Measurements from ENCODE around the gene SEC22C. TPM values are rescaled to one million over a fixed set of nuclear protein-coding genes. Genes with fewer than 3 reads are reported as not detected.

The SEC22C gene, protein sequence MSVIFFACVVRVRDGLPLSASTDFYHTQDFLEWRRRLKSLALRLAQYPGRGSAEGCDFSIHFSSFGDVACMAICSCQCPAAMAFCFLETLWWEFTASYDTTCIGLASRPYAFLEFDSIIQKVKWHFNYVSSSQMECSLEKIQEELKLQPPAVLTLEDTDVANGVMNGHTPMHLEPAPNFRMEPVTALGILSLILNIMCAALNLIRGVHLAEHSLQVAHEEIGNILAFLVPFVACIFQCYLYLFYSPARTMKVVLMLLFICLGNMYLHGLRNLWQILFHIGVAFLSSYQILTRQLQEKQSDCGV
- total RNA-seq, result 37.5 and 38.3 TPM in 2 replicates

DNA sequence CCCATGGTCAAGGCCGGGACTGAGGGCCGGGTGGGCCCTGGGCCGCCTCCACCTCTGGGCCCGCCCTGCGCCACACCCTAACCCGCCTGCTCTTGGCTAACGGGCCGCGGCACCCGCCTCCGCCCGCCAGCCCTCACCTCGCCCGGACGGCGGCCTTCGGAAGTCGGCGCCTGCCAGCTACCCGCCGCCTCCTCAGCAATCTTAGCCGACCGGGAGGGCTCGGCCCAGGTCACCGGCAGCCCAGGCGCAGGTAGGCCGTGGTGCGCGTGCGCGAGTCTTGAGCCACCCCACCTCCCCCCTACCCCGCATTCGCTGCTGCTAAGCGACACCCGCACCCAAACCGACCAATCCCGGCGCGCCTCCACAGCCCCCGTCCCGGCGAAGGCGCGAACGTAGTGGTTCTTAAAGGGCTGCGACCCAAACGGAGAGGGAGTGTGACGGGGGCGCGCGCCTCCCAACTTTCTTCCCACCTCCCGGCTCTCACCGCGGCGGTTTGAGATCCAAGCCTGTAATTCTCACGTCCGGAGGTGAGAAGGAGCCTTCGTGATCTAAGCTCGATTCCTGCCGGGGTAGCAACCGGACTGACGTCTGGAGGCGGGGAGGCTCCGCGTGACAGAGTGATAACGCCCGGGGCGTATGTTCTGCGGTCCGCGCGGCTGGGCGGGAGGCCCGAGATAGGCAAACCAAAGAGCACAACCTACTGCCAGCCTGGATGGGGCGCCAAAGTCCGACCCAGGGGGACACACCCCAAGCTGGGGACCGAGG is at the start of gene SEC22C:
SEC22C (minus strand) TSS at position 259 of the 765 bp plus-strand sequence. CDS start 12,921 bp downstream, outside the sequence.
- no peaks in the 10 kb centered on the region for H3K9me3 Mint-ChIP-seq
- H3K36me3 Mint-ChIP-seq (ENCODE audit: low read depth), result peaks cover 22% of the 10 kb centered on the region
- H3K4me3 Mint-ChIP-seq, result peak within 1 kb of the TSS; percentile 90
- intact Hi-C loops (cut with micrococcal nuclease), result loop anchor here (1.0 to 5.0 kb wide), 10 partner anchors 8 to 705 kb away; partner anchors contain the start of genes CCDC13, HIGD1A, NKTR and SNRK
- DNase-seq (ENCODE audit: low spot score), result peak; percentile 93
- H3K4me1 Mint-ChIP-seq (ENCODE audit: low read depth), result peaks cover 61% of the 10 kb centered on the region
- H3K27me3 Mint-ChIP-seq (ENCODE audit: insufficient read depth), result peaks cover 1% of the 10 kb centered on the region
- H3K27ac Mint-ChIP-seq, result peak within 1 kb of the TSS; percentile 93

DNA sequence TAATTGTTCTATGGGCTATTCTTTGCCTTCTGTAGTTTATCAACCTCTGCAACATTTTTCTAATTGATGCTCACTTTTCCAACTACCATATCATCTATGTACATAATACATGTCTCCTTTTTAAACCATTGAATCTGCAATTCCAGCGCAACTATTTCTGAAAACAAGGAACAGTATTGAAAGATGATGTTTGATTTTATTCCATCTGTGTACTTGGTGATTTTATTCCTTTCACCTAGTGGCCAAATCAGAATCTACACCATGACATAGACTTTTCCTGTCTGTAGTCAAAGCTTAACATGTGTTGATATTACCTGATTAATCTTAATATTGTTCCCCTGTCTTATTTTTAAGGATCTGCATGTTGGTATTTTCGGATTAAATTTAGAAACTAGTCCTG is 31.7 kb upstream of the SEC22C start:
- H3K4me3 Mint-ChIP-seq, result no peak overlapping the region
- peaks cover 46% of the 10 kb centered on the region for H3K4me1 Mint-ChIP-seq (ENCODE audit: low read depth)
- no peaks in the 10 kb centered on the region for H3K9me3 Mint-ChIP-seq
- peaks cover 11% of the 10 kb centered on the region for H3K36me3 Mint-ChIP-seq (ENCODE audit: low read depth)
- DNase-seq (ENCODE audit: low spot score), result no peak
- H3K27ac Mint-ChIP-seq, result no peak overlapping the region
- no peaks in the 10 kb centered on the region for H3K27me3 Mint-ChIP-seq (ENCODE audit: insufficient read depth)
- intact Hi-C loops (cut with micrococcal nuclease), result no loop called here

DNA sequence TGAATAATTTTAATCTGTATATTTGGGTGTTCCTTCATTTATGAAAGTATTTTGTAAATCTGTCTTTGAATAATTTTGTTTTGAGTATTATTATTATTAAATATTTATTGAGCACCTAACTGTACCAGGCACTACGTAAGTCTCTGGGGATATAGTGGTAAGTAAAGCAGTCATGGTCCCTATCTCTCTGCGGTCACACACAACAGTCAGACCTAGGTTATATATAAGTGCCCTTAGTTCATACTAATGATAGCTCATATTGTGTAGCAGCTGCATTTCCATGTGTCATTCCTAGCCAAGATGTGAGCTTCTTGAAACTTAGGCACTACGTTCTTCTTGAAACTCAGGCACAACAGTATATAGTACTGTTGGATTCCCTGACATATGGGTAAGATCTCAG is 31.2 kb upstream of the SEC22C start:
- Mint-ChIP-seq H3K36me3 (ENCODE audit: low read depth) (peaks cover 11% of the 10 kb centered on the region), H3K4me1 (ENCODE audit: low read depth) (peaks cover 46% of the 10 kb centered on the region), H3K4me3 (no peak overlapping the region), H3K27ac (no peak overlapping the region), H3K27me3 (ENCODE audit: insufficient read depth) (no peaks in the 10 kb centered on the region), H3K9me3 (no peaks in the 10 kb centered on the region)
- intact Hi-C loops (cut with micrococcal nuclease), result no loop called here
- DNase-seq (ENCODE audit: low spot score), result no peak

DNA sequence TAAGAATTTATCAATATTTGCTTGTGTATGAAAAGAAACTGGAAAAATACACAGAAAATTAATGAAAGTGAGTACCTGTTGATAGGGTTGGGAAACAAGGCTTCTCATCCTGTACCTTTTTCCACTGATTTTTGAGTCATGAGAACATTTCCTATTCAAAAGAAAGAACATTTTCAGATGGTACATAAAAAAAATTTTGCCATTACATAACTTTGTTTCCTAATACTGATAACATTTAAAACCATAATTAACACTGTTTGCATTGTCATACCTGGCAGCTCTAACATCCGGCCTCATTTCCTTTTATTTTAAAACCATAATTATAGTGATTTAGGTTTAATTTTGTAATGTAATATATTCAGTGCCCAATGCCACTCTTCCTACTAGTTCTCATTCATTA is 30.4 kb upstream of the SEC22C start:
- DNase-seq (ENCODE audit: low spot score), result no peak
- Mint-ChIP-seq H3K4me1 (ENCODE audit: low read depth) (peaks cover 52% of the 10 kb centered on the region), H3K27ac (no peak overlapping the region), H3K27me3 (ENCODE audit: insufficient read depth) (no peaks in the 10 kb centered on the region), H3K9me3 (no peaks in the 10 kb centered on the region), H3K4me3 (no peak overlapping the region), H3K36me3 (ENCODE audit: low read depth) (peaks cover 16% of the 10 kb centered on the region)
- intact Hi-C loops (cut with micrococcal nuclease), result no loop called here

DNA sequence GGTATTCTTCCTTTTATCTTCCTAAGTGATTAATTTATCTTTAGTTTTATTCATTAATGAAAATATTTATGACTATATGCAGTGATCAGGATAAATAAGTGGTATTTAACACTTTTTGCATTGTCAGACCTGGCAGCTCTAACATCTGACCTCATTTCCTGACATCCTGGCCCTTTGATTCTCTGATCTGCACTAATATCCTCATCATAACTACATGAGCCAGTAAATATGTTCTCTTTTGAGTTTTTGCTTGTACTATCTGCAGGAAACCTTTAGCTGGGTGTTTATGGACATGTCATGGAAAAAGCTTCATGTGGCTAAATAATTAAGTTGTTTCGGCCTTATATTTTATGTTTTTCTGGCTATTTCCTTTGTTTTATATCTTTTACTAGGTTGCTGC is 29.2 kb upstream of the SEC22C start:
- Mint-ChIP-seq H3K27me3 (ENCODE audit: insufficient read depth) (no peaks in the 10 kb centered on the region), H3K4me1 (ENCODE audit: low read depth) (peaks cover 54% of the 10 kb centered on the region), H3K36me3 (ENCODE audit: low read depth) (peaks cover 18% of the 10 kb centered on the region), H3K4me3 (no peak overlapping the region), H3K27ac (no peak overlapping the region), H3K9me3 (no peaks in the 10 kb centered on the region)
- no peak for DNase-seq (ENCODE audit: low spot score)
- intact Hi-C loops (cut with micrococcal nuclease), result no loop called here

DNA sequence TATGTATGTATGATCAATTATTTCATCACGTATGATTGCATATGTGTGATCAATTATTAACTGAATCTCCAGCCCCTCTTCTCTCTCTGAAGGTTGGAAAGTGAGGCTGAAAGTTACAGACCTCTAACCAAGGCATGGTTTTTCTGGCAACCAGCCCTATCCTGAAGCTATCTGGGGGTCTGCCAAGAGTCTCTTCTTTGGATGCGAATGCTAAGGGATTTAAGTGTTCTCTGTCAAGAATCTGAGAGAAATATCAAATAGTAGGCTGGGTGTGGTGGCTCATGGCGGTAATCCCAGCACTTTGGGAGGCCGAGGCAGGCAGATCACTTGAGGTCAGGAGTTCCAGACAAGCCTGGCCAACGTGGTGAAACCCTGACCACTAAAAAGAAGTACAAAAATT is 26.8 kb upstream of the SEC22C start:
- peaks cover 24% of the 10 kb centered on the region for H3K36me3 Mint-ChIP-seq (ENCODE audit: low read depth)
- no peaks in the 10 kb centered on the region for H3K9me3 Mint-ChIP-seq

DNA sequence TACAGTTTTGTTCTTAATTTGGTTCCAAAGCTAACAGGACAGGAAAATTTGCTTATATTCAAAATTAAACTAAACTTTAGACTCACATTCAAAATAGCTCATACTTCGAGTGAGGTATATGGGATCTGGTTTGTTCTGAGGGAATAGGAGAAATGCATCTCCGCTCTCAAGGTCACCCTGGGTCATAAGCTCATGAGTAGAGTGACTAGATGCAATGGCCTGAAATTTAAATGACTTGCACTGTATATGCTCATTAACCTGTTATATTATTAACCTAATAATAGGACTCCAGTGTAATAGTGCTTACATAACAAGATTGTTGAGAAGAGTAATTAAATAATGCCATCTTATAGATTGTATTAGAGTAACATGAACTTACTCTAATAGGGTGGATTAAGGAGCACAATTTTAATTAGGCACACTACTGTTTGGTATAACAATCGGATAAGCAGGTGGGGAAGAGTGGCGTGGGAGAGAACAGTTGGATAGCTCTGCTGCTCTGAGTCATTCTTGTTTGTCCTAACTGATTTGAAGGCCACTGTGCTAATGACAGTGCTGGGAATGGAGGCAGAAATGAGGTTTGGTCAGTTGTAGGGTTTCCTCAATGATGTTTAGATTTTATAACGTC is 23.9 kb upstream of the SEC22C start:
- H3K36me3 Mint-ChIP-seq (ENCODE audit: low read depth), result peaks cover 25% of the 10 kb centered on the region
- H3K27me3 Mint-ChIP-seq (ENCODE audit: insufficient read depth), result no peaks in the 10 kb centered on the region
- no peaks in the 10 kb centered on the region for H3K9me3 Mint-ChIP-seq
- no peak for DNase-seq (ENCODE audit: low spot score)
- no peak overlapping the region for H3K27ac Mint-ChIP-seq
- intact Hi-C loops (cut with micrococcal nuclease), result no loop called here
- H3K4me1 Mint-ChIP-seq (ENCODE audit: low read depth), result peaks cover 60% of the 10 kb centered on the region
- H3K4me3 Mint-ChIP-seq, result no peak overlapping the region

More for the DNA sequence above, 26.8 kb upstream of the SEC22C start:
- Mint-ChIP-seq H3K27ac (no peak overlapping the region), H3K4me3 (no peak overlapping the region), H3K27me3 (ENCODE audit: insufficient read depth) (no peaks in the 10 kb centered on the region), H3K4me1 (ENCODE audit: low read depth) (peaks cover 65% of the 10 kb centered on the region)
- no peak for DNase-seq (ENCODE audit: low spot score)
- intact Hi-C loops (cut with micrococcal nuclease), result no loop called here

DNA sequence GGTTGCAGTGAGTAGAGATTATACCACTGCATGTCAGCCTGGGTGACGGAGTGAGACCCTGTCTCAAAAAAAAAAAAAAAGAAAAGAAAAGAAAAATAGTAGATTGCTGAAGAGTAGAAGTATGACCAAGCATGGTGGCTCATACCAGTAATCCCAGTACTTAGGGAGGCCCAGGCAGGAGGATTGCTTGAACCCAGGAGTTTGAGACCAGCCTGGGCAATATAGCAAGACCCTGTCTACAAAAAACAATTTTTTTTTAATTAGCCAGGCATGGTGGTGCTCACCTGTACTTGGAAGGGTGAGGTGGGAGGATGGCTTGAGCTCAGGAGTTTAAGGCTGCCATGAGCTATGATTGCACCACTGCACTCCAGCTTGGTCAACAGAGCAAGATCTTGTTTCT is 21.2 kb upstream of the SEC22C start:
- Mint-ChIP-seq H3K27me3 (ENCODE audit: insufficient read depth) (no peaks in the 10 kb centered on the region), H3K9me3 (no peaks in the 10 kb centered on the region), H3K36me3 (ENCODE audit: low read depth) (peaks cover 27% of the 10 kb centered on the region), H3K4me3 (no peak overlapping the region), H3K27ac (no peak overlapping the region), H3K4me1 (ENCODE audit: low read depth) (peaks cover 59% of the 10 kb centered on the region)
- no peak for DNase-seq (ENCODE audit: low spot score)
- intact Hi-C loops (cut with micrococcal nuclease), result no loop called here

DNA sequence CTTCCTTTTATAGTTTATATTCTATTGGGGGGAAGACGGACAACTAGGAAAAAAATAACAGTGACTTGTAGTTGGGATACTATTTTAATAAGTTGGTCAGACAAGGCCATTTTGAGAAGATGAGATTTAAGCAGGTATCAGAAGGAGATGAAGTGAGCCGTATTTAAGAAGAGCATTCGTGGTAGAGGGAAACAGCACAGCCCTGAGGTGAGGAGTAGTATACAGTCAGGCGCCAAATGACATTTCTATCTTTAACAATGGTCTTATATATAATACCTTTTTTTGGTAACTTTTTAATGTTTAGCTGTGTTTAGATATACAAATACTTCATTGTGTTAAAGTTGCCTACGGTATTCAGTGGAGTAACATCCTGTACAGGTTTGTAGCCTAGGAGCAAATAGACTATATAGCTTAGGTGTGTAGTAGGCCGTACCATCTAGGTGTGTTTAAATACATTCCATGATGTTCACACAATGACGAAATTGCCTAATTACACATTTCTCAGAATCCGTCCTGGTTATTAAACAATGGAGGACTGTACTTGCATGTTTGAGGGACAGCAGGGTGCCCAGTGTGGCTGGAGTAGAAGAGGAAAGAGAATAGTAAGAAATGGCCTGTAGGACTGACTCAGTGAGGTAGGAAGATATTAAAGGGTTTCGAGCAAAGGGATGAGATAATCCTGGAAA is 20.3 kb upstream of the SEC22C start:
- Mint-ChIP-seq H3K9me3 (no peaks in the 10 kb centered on the region), H3K4me1 (ENCODE audit: low read depth) (peaks cover 52% of the 10 kb centered on the region), H3K4me3 (peak overlapping the region; percentile 91), H3K36me3 (ENCODE audit: low read depth) (peaks cover 23% of the 10 kb centered on the region), H3K27ac (peak overlapping the region; percentile 89), H3K27me3 (ENCODE audit: insufficient read depth) (no peaks in the 10 kb centered on the region)
- intact Hi-C loops (cut with micrococcal nuclease), result loop anchor here (2.0 kb wide), 1 partner anchor 51 kb away; the partner anchor contains the start of gene ZBTB47
- no peak for DNase-seq (ENCODE audit: low spot score)

DNA sequence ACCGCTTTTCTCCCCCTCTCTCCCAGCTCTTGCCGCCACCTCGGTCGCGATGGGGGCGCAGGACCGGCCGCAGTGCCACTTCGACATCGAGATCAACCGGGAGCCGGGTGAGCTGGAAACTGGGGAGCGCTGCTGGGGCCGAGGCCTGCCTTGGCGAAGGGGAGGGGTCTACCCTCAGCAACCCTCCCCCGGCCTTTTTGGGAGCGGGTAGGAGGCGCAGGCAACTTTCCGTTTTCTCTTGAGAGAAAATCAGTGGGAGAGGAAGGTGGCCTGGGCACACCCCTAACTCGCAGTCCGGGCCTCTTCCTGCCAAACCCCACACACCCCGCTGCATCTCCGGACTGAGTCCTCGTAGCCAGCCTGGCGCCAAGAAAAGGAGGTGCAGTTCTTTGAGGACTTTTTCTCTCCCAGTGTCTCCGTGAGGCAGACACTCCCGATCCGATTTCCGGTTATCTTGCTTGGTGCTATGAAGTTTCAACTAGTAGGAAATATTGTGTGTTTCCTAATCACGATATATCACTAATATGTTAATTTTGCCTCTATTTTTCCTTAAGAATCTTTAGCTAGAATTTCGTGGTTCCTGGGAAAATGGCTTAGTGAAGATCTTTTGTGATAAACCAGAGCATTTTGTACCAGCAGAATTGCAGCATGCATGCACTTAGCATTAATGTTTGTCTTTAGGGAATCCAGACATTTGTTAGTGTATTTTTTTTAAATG is 19.4 kb upstream of the SEC22C start:
- H3K36me3 Mint-ChIP-seq (ENCODE audit: low read depth), result peaks cover 25% of the 10 kb centered on the region
- peak; percentile 60 for DNase-seq (ENCODE audit: low spot score)
- peaks cover 48% of the 10 kb centered on the region for H3K4me1 Mint-ChIP-seq (ENCODE audit: low read depth)
- peak overlapping the region; percentile 89 for H3K27ac Mint-ChIP-seq
- H3K27me3 Mint-ChIP-seq (ENCODE audit: insufficient read depth), result no peaks in the 10 kb centered on the region
- intact Hi-C loops (cut with micrococcal nuclease), result loop anchor here (1.0 to 2.0 kb wide), 9 partner anchors 11 to 639 kb away; partner anchors contain the start of genes CCDC13, HIGD1A, SS18L2 and ULK4
- H3K4me3 Mint-ChIP-seq, result peak overlapping the region; percentile 91
- no peaks in the 10 kb centered on the region for H3K9me3 Mint-ChIP-seq

DNA sequence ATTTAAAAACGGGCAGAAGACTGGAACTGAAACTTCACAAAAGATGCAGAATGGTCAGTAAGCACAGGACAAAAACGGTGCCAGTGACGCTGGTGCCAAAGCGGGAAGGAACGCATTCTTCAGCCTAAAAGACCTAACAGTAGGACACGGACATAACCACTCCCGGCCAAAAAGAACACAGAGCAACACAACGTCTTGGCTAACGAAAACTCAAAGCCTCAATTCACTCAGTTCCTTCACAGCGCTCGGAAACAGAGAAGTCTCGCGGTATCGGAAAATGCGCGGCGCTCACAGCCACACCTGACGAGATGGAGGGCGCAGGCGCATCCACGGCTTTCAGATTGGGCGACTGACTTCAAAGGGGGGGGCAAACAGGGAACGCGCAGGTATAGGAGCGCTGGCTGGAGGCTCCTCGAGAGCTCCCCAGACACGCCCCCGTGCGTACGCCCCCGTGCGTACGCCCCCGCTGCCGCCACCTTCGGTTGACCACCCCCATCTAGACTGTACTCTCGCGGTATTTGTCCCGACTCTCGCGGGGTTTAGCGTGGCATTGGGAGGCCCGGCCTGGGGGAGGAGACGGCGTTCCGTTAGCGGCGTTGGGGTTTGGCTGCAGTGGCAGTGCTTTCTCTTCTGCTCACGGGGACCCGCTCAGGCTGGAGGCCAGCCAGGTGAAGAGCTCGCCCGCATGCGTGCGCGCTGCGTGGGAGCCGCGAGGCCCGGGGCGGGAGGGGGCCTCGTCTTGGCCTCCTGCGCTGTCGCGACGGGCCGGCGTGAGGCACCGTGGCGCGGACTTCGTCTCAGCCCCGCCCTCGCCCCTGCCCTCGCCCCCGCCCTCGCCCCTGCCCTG is 18.6 kb upstream of the SEC22C start, which contains the start of gene NKTR:
NKTR (plus strand) TSS at position 576 of the 847 bp plus-strand sequence. CDS start 321 bp downstream, outside the sequence.
- no peaks in the 10 kb centered on the region for H3K9me3 Mint-ChIP-seq
- peak; percentile 99 for DNase-seq (ENCODE audit: low spot score)
- H3K27me3 Mint-ChIP-seq (ENCODE audit: insufficient read depth), result no peaks in the 10 kb centered on the region
- intact Hi-C loops (cut with micrococcal nuclease), result loop anchor here (1.0 to 2.0 kb wide), 9 partner anchors 10 to 638 kb away; partner anchors contain the start of genes CCDC13, HIGD1A, SS18L2 and ULK4
- H3K4me3 Mint-ChIP-seq, result peak within 1 kb of the TSS; percentile 91
- H3K4me1 Mint-ChIP-seq (ENCODE audit: low read depth), result peaks cover 40% of the 10 kb centered on the region
- H3K27ac Mint-ChIP-seq, result peak within 1 kb of the TSS; percentile 98
- peaks cover 28% of the 10 kb centered on the region for H3K36me3 Mint-ChIP-seq (ENCODE audit: low read depth)
